Ramos (cell line): Measurements from ENCODE around the gene AGBL4.

Source experiments
- in situ Hi-C: fragments of 300-500 bp; cut with MboI; formaldehyde crosslinking; loops from one replicate; pipeline ENCODE4 v1.14.3; 2022; ENCODE audit warnings: low sequenced_read_pairs; ENCODE audit not compliant: unreplicated experiment

AGBL4 gene

GRCh38 chr1:48645883-48646282 is 1377.9 kb downstream of the AGBL4 start:
- in situ Hi-C loops = no loop called here

GRCh38 chr1:48644905-48645605 is 1378.7 kb downstream of the AGBL4 start:
- in situ Hi-C loops = no loop called here

- in situ Hi-C loops = no loop called here
Measured at GRCh38 chr1:48644190-48644900, 1379.4 kb downstream of the AGBL4 start.

GRCh38 chr1:48643193-48643592 is 1380.6 kb downstream of the AGBL4 start:
- in situ Hi-C loops = no loop called here

GRCh38 chr1:48640836-48641492 is 1382.8 kb downstream of the AGBL4 start:
- in situ Hi-C loops = no loop called here

- in situ Hi-C loops = no loop called here
Measured at GRCh38 chr1:48629867-48630266, 1393.9 kb downstream of the AGBL4 start.

- in situ Hi-C loops = no loop called here
Measured at GRCh38 chr1:48627486-48627885, 1396.3 kb downstream of the AGBL4 start.

- in situ Hi-C loops = no loop called here
Measured at GRCh38 chr1:48619539-48619938, 1404.2 kb downstream of the AGBL4 start.

- in situ Hi-C loops = no loop called here
Measured at GRCh38 chr1:48617252-48617651, 1406.5 kb downstream of the AGBL4 start.

GRCh38 chr1:48616710-48617109 is 1407.0 kb downstream of the AGBL4 start:
- in situ Hi-C loops = no loop called here

GRCh38 chr1:48611841-48612240 is 1411.9 kb downstream of the AGBL4 start:
- in situ Hi-C loops = no loop called here

- in situ Hi-C loops = no loop called here
Measured at GRCh38 chr1:48610628-48611542, 1412.9 kb downstream of the AGBL4 start.

- in situ Hi-C loops = no loop called here
Measured at GRCh38 chr1:48608882-48609281, 1414.9 kb downstream of the AGBL4 start.

- in situ Hi-C loops = no loop called here
Measured at GRCh38 chr1:48603222-48603621, 1420.5 kb downstream of the AGBL4 start.

GRCh38 chr1:48602349-48602748 is 1421.4 kb downstream of the AGBL4 start:
- in situ Hi-C loops = no loop called here

- in situ Hi-C loops = no loop called here
Measured at GRCh38 chr1:48600182-48600581, 1423.6 kb downstream of the AGBL4 start.

- in situ Hi-C loops = no loop called here
Measured at GRCh38 chr1:48597663-48598062, 1426.1 kb downstream of the AGBL4 start.

- in situ Hi-C loops = no loop called here
Measured at GRCh38 chr1:48596046-48596445, 1427.7 kb downstream of the AGBL4 start.

GRCh38 chr1:48595613-48596012 is 1428.1 kb downstream of the AGBL4 start:
- in situ Hi-C loops = no loop called here

- in situ Hi-C loops = no loop called here
Measured at GRCh38 chr1:48592330-48592729, 1431.4 kb downstream of the AGBL4 start.
